ENCODE results near the gene IL15.

- TF ChIP-seq, protein P1, sequence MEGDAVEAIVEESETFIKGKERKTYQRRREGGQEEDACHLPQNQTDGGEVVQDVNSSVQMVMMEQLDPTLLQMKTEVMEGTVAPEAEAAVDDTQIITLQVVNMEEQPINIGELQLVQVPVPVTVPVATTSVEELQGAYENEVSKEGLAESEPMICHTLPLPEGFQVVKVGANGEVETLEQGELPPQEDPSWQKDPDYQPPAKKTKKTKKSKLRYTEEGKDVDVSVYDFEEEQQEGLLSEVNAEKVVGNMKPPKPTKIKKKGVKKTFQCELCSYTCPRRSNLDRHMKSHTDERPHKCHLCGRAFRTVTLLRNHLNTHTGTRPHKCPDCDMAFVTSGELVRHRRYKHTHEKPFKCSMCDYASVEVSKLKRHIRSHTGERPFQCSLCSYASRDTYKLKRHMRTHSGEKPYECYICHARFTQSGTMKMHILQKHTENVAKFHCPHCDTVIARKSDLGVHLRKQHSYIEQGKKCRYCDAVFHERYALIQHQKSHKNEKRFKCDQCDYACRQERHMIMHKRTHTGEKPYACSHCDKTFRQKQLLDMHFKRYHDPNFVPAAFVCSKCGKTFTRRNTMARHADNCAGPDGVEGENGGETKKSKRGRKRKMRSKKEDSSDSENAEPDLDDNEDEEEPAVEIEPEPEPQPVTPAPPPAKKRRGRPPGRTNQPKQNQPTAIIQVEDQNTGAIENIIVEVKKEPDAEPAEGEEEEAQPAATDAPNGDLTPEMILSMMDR (IDR thresholded peaks at IDR 0.05; ENCODE audit: low read depth, low read length): no peak
- no peak for TF ChIP-seq EZH2phosphoT487 (IDR thresholded peaks at IDR 0.05; ENCODE audit: low read depth)
Observed at GRCh38 chr4:141656031-141656430, 19.6 kb downstream of the IL15 start.
